AG04450 (cell line): Measurements from ENCODE around the gene EN1. TPM values are rescaled to one million over a fixed set of nuclear protein-coding genes. Genes with fewer than 3 reads are reported as not detected.

Experiments
- CTCF ChIA-PET: fragments of 300-600, 350-600 bp; formaldehyde crosslinking; extraction: SDS; loops from one replicate; lab custom pipeline; 2022; ENCODE audit warnings: antibody characterized with exemption, inconsistent platforms; lab: Charles Lee
- POLR2A ChIA-PET: fragments of 350-600 bp; formaldehyde crosslinking; extraction: SDS; loops from one replicate; lab custom pipeline; 2021; ENCODE audit warnings: antibody characterized with exemption, inconsistent platforms; lab: Yijun Ruan, JAX
- DNase-seq: peaks from one replicate; pipeline ENCODE4 v3.0.0-alpha.2; 2011; ENCODE audit warnings: low read depth, low spot score
- H3K27ac ChIP-seq: one replicate; pipeline ENCODE4 v1.5.1; 2012; ENCODE audit warnings: low read depth, low read length, control low read depth
- H3K27me3 ChIP-seq: one replicate; pipeline ENCODE4 v1.6.0; 2012; ENCODE audit warnings: low read length; ENCODE audit not compliant: control insufficient read depth, insufficient read depth
- H3K4me3 ChIP-seq: 2 replicates; pipeline ENCODE4 v1.5.1; 2011; ENCODE audit warnings: mild to moderate bottlenecking, low read depth, low read length, control low read depth
- H3K9me3 ChIP-seq: 2 replicates; pipeline ENCODE4 v1.5.1; 2012; ENCODE audit warnings: low read length; ENCODE audit not compliant: control insufficient read depth, insufficient read depth
- polyA plus RNA-seq: library from polyadenylated mRNA; depleted of rRNA; stranded (reverse); fragments of >200 nt; gene quantifications from 2 replicates; pipeline ENCODE4 v1.2.3, GENCODE V29; 2011
- TF ChIP-seq, protein P1 (sequence below): IDR thresholded peaks from 2 replicates; pipeline ENCODE4 v1.5.1; 2011; ENCODE audit warnings: low read depth, low read length, control low read depth, inconsistent platforms

EN1 gene
- polyA plus RNA-seq, 1 experiment, result not detected

DNA sequence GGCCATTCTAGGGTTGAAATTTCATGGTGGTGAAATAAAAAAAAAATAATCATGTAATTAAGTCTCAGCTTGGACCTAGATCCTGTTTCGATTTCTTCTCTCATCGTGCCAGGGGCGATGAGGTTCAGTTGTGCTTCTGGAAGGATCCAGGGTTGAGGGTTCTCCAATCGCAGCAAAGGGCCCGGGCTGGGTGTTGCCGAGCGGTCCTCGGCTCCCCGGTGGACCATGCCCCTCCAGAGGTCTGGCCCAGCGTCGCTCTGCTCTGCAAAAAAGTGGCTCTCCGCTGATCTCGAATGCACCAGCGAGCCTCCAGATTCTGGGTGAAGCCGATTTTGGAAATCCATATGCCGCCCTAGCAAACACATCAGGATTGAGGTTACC lies 39.0 kb downstream of the EN1 start:
- ChIA-PET POLR2A (no interaction called here), CTCF (no interaction called here)
- TF ChIP-seq, protein P1, sequence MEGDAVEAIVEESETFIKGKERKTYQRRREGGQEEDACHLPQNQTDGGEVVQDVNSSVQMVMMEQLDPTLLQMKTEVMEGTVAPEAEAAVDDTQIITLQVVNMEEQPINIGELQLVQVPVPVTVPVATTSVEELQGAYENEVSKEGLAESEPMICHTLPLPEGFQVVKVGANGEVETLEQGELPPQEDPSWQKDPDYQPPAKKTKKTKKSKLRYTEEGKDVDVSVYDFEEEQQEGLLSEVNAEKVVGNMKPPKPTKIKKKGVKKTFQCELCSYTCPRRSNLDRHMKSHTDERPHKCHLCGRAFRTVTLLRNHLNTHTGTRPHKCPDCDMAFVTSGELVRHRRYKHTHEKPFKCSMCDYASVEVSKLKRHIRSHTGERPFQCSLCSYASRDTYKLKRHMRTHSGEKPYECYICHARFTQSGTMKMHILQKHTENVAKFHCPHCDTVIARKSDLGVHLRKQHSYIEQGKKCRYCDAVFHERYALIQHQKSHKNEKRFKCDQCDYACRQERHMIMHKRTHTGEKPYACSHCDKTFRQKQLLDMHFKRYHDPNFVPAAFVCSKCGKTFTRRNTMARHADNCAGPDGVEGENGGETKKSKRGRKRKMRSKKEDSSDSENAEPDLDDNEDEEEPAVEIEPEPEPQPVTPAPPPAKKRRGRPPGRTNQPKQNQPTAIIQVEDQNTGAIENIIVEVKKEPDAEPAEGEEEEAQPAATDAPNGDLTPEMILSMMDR, result no peak
- Histone ChIP-seq H3K27ac (no peak overlapping the region), H3K4me3 (no peak overlapping the region), H3K9me3 (no peaks in the 10 kb centered on the region), H3K27me3 (peaks cover 2% of the 10 kb centered on the region)
- no peak for DNase-seq

DNA sequence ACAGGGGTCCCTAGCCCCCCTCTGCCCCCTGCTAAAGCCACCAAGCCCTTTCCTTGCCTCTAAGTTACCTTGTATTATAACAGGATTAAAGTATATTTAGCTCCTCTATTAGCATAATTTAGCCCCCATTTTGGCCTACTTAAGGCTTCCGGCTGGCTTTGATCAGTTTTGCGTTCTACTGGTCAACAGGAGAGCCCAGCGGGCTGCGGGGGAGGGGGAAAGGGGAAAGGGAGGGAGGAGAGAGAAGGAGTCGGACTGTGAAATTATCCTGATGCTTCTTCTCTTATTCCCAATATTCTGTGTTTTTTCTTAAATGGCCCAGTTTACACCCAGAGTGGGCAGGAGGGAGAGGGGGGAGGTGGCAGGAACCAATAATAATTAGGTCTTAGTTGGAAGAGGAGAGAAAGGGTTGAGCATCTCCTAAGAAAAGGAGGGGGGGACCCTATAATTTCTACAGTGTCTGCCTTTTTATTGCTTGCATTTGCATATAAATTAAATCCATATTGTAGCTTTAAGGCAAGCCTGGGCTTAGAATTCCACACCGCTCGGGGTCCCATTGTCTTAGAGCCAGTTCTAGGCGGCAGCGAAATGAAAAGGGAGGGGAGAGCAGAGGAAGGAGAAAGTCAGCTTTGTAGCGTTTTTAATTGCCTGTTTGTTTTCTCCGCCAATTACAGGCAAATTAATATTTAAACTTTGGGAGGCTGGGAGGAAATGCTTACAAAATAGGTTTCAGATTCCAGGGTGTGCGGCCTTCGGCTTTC lies 39.6 kb downstream of the EN1 start:
- POLR2A ChIA-PET, result no interaction called here
- no peak overlapping the region for H3K4me3 ChIP-seq
- no peaks in the 10 kb centered on the region for H3K9me3 ChIP-seq
- peaks cover 2% of the 10 kb centered on the region for H3K27me3 ChIP-seq
- TF ChIP-seq, protein P1, result no peak
- CTCF ChIA-PET, result no interaction called here
- no peak for DNase-seq
- H3K27ac ChIP-seq, result no peak overlapping the region

DNA sequence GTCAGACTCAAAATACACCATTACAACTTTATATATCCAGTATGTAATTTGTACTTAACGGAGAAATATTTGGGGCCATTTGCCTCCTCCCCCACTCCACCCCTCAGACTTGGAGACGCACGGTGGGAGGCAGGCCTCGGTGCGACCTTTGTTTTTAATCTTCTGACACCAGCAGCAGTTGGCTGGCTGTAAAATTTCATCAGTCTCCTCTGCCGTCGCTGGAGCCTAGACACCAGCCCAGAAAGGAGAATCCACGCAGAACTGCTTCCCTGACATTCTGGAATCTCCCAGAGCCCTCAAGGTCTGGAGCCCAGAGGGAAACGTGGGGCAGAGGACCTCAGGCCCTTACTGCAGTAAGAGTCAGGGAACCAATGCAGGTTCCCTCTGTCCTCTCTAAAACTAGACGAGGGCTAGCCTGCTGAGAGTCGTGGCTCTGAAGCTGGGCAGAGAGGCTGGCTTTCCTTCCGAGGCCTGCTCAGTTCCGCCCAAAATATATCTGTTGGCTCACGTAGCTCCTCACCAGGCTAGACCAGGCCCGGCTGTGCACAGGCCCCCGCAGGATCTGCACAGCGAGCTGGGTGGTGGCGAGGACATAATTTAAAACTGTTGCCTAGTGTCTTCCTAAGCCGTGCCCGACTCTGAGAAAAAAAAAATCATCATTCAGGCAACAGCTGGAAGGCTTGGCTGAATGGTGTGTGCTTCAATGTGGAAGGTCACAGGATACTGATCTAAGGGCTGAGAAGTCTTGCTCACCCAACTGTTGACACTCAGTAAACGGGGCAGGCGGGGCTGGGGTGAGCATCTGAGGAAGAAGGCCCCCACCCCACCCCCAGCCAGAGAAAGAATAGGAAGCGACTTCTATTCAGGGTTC lies 40.4 kb downstream of the EN1 start:
- TF ChIP-seq, protein P1, result no peak
- Histone ChIP-seq H3K27ac (no peak overlapping the region), H3K9me3 (no peaks in the 10 kb centered on the region), H3K27me3 (peaks cover 2% of the 10 kb centered on the region), H3K4me3 (no peak overlapping the region)
- CTCF ChIA-PET, result interaction anchor here (1.0 kb wide), 1 partner anchor 76 kb away, joined by 3 read pairs; no protein-coding TSS in a partner anchor
- POLR2A ChIA-PET, result no interaction called here
- DNase-seq, result no peak

DNA sequence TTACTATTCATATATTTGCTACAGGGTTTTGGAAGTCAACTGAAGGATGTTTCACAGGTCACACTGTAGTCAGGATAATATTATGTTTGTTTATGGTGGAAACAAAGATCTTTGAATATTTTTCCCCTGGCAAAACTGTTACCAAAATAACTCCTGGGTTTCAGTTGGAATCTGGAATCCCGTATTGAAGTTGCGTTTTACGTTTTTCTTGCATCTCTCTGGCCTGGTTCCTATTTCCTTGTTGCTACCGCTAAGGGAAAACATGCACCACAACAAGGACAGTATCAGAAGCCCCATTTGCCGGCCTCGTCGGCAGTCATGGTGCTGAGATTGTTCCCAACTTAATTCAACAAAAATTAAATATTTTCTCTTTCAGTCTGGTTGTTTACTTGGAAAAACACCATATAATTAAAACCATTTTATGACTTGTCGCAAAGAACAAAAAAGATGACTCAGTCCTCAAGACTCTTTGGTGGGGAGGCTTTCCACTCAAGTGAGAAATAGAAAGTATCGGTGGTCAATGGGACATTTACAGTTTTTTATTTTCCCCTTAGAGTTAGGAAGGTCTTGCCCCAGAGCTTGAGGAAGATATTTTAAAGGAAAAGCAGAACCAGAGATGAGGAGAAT lies 42.3 kb downstream of the EN1 start:
- no peaks in the 10 kb centered on the region for H3K9me3 ChIP-seq
- H3K4me3 ChIP-seq, result no peak overlapping the region
- ChIA-PET POLR2A (no interaction called here), CTCF (no interaction called here)
- H3K27ac ChIP-seq, result no peak overlapping the region
- DNase-seq, result no peak
- TF ChIP-seq, protein P1, result no peak
- H3K27me3 ChIP-seq, result peaks cover 2% of the 10 kb centered on the region
